ENCODE data around the gene TMEM198. TPM values are rescaled to one million over a fixed set of nuclear protein-coding genes. Genes with fewer than 3 reads are reported as not detected.

Gene TMEM198
- polyA plus RNA-seq, 1 donor (not counting 4 experiments of a cell fraction or from before 2014, with no cell fraction given): 0.81 TPM

- H3K9me3 ChIP-seq (ENCODE audit: control insufficient read depth, low read depth, low read length): no peaks in the 10 kb centered on the region
- FAIRE-seq (no peak), DNase-seq (ENCODE audit: low read depth, low spot score) (no peak)
- no peak overlapping the region for H3K4me2 ChIP-seq (ENCODE audit: control insufficient read depth, extremely low read depth, insufficient read depth, low read depth, low read length)
- no peak overlapping the region for H3K27ac ChIP-seq (ENCODE audit: control insufficient read depth, insufficient read depth, low read length)
- H3K9me1 ChIP-seq (ENCODE audit: control insufficient read depth, extremely low read depth, insufficient read depth, low read length): no peaks in the 10 kb centered on the region
- peaks cover 8% of the 10 kb centered on the region for H3K4me1 ChIP-seq (ENCODE audit: control insufficient read depth, extremely low read depth, insufficient read depth, low read length)
- TF ChIP-seq EZH2 (IDR thresholded peaks at IDR 0.05; ENCODE audit: low read length) (no peak), CTCF (optimal IDR thresholded peaks at IDR 0.05 in 1 of 3, IDR thresholded peaks at IDR 0.05 in 1 of 3, conservative IDR thresholded peaks at IDR 0.05 in 1 of 3; ENCODE audit: extremely low read depth in 1 of 3, insufficient read depth in 2 of 3, low read length in 3 of 3) (no peak)
- no peak overlapping the region for H2AFZ ChIP-seq (ENCODE audit: control insufficient read depth, low read length)
- no peak overlapping the region for H3K4me3 ChIP-seq (ENCODE audit: control insufficient read depth in 2 of 3, extremely low read depth in 1 of 3, insufficient read depth in 2 of 3, low read depth in 1 of 3, low read length in 3 of 3)
- no peaks in the 10 kb centered on the region for H3K36me3 ChIP-seq (ENCODE audit: control insufficient read depth in 2 of 2, extremely low read depth in 1 of 2, insufficient read depth in 2 of 2, low read length in 2 of 2)
- dilution Hi-C loops (cut with MboI; ENCODE audit: extremely low pct_ligation_motif_present, low sequenced_read_pairs): no loop called here
- no peaks in the 10 kb centered on the region for H3K79me2 ChIP-seq (ENCODE audit: control insufficient read depth, insufficient read depth, low read length)
- H4K20me1 ChIP-seq (ENCODE audit: control insufficient read depth, extremely low read depth, insufficient read depth, low read length): peaks cover 3% of the 10 kb centered on the region
- H3K27me3 ChIP-seq (ENCODE audit: control insufficient read depth, extremely low read depth, insufficient read depth, low read length): peaks cover 58% of the 10 kb centered on the region
- H3K9ac ChIP-seq (ENCODE audit: control insufficient read depth, extremely low read depth, insufficient read depth, low read length): no peak overlapping the region
Measured at GRCh38 chr2:219525533-219526232, 18.1 kb upstream of the TMEM198 start.

- H3K9me1 ChIP-seq (ENCODE audit: control insufficient read depth, extremely low read depth, insufficient read depth, low read length): no peaks in the 10 kb centered on the region
- no peak for TF ChIP-seq EZH2 (IDR thresholded peaks at IDR 0.05; ENCODE audit: low read length)
- TF ChIP-seq CTCF (optimal IDR thresholded peaks at IDR 0.05 in 1 of 3, IDR thresholded peaks at IDR 0.05 in 1 of 3, conservative IDR thresholded peaks at IDR 0.05 in 1 of 3; ENCODE audit: extremely low read depth in 1 of 3, insufficient read depth in 2 of 3, low read length in 3 of 3): no peak
- no peak overlapping the region for H3K4me3 ChIP-seq (ENCODE audit: control insufficient read depth in 2 of 3, extremely low read depth in 1 of 3, insufficient read depth in 2 of 3, low read depth in 1 of 3, low read length in 3 of 3)
- DNase-seq (ENCODE audit: low read depth, low spot score) (no peak), FAIRE-seq (no peak)
- dilution Hi-C loops (cut with MboI; ENCODE audit: extremely low pct_ligation_motif_present, low sequenced_read_pairs): no loop called here
- peaks cover 52% of the 10 kb centered on the region for H3K27me3 ChIP-seq (ENCODE audit: control insufficient read depth, extremely low read depth, insufficient read depth, low read length)
- H3K27ac ChIP-seq (ENCODE audit: control insufficient read depth, insufficient read depth, low read length): no peak overlapping the region
- H3K36me3 ChIP-seq (ENCODE audit: control insufficient read depth in 2 of 2, extremely low read depth in 1 of 2, insufficient read depth in 2 of 2, low read length in 2 of 2): no peaks in the 10 kb centered on the region
- peaks cover 3% of the 10 kb centered on the region for H4K20me1 ChIP-seq (ENCODE audit: control insufficient read depth, extremely low read depth, insufficient read depth, low read length)
- no peak overlapping the region for H2AFZ ChIP-seq (ENCODE audit: control insufficient read depth, low read length)
- no peaks in the 10 kb centered on the region for H3K79me2 ChIP-seq (ENCODE audit: control insufficient read depth, insufficient read depth, low read length)
- no peaks in the 10 kb centered on the region for H3K9me3 ChIP-seq (ENCODE audit: control insufficient read depth, low read depth, low read length)
- H3K4me1 ChIP-seq (ENCODE audit: control insufficient read depth, extremely low read depth, insufficient read depth, low read length): peaks cover 8% of the 10 kb centered on the region
- no peak overlapping the region for H3K4me2 ChIP-seq (ENCODE audit: control insufficient read depth, extremely low read depth, insufficient read depth, low read depth, low read length)
- no peak overlapping the region for H3K9ac ChIP-seq (ENCODE audit: control insufficient read depth, extremely low read depth, insufficient read depth, low read length)
Measured at GRCh38 chr2:219526320-219527075, 17.3 kb upstream of the TMEM198 start.

All from keratinocyte (primary cell).